Embryonic facial prominence (tissue), 1 donor: ENCODE data around the gene SBF1.
"Not testable (repeated sequence)": the region's sequence is repeated elsewhere in the genome, so short reads cannot be mapped to it uniquely, and the experiment has no call there.

Experiments used
- DNase-seq: peaks from one replicate; pipeline ENCODE4 v3.0.0-alpha.2; 2016; ENCODE audit errors: extremely low spot score

Gene SBF1

GRCh38 chr22:50474710-50475651, at the start of gene SBF1:
SBF1 (minus strand) TSS chr22:50475035; CDS start chr22:50474840, 195 bp downstream.
- peak; percentile 76 for DNase-seq

- DNase-seq: no peak
Observed at GRCh38 chr22:50523806-50524675, 49.2 kb upstream of the SBF1 start.

GRCh38 chr22:50523458-50523805, 48.6 kb upstream of the SBF1 start:
- DNase-seq: no peak

GRCh38 chr22:50522806-50523438, 48.1 kb upstream of the SBF1 start:
- no peak for DNase-seq

- DNase-seq: no peak
Observed at GRCh38 chr22:50522208-50522805, 47.5 kb upstream of the SBF1 start.

GRCh38 chr22:50521710-50522109, 46.9 kb upstream of the SBF1 start:
- no peak for DNase-seq

GRCh38 chr22:50520826-50521453, 46.1 kb upstream of the SBF1 start:
- DNase-seq: no peak

GRCh38 chr22:50520184-50520583, 45.3 kb upstream of the SBF1 start:
- not testable (repeated sequence) for DNase-seq

- no peak for DNase-seq
Observed at GRCh38 chr22:50519151-50519550, 44.3 kb upstream of the SBF1 start.

- no peak for DNase-seq
Observed at GRCh38 chr22:50518606-50519005, 43.8 kb upstream of the SBF1 start.

GRCh38 chr22:50517495-50518260, 42.8 kb upstream of the SBF1 start:
- no peak for DNase-seq

GRCh38 chr22:50516891-50517290, 42.1 kb upstream of the SBF1 start:
- no peak for DNase-seq

- DNase-seq: no peak
Observed at GRCh38 chr22:50516068-50516467, 41.2 kb upstream of the SBF1 start.

GRCh38 chr22:50513175-50513574, 38.3 kb upstream of the SBF1 start:
- DNase-seq: no peak

GRCh38 chr22:50508897-50509296, 34.1 kb upstream of the SBF1 start:
- no peak for DNase-seq

GRCh38 chr22:50507991-50508884, 33.4 kb upstream of the SBF1 start, which contains the start of gene NCAPH2:
NCAPH2 (plus strand) TSS chr22:50508224; CDS start chr22:50508338, 114 bp downstream.
- DNase-seq: peak; percentile 97

GRCh38 chr22:50507421-50507990, 32.7 kb upstream of the SBF1 start, which contains the start of gene LMF2:
LMF2 (minus strand) TSS chr22:50507702; CDS start chr22:50507675, 27 bp downstream.
- DNase-seq: no peak

- no peak for DNase-seq
Observed at GRCh38 chr22:50506611-50507420, 32.0 kb upstream of the SBF1 start.
